Naive thymus-derived CD8-positive, alpha-beta T cell (primary cell): ENCODE data around the gene FAM3B. TPM values are rescaled to one million over a fixed set of nuclear protein-coding genes. Genes with fewer than 3 reads are reported as not detected.
"Not testable (repeated sequence)": the region's sequence is repeated elsewhere in the genome, so short reads cannot be mapped to it uniquely, and the experiment has no call there.

Source experiments
- ATAC-seq, 2 donors: fragments of 150-1000 bp; cut with Tn5 transposase in 1 of 2; sonication (Bioruptor Pico), chemical (Tn5 transposase) in 1 of 2; 1 replicate in 1 of 2; 2 replicates in 1 of 2; pipeline ENCODE4 v1.10.0; 2021; ENCODE audit warnings: mild to moderate bottlenecking in 2 of 2, moderate library complexity in 2 of 2
- POLR2A ChIA-PET: fragments of 350-600 bp; sonication (Branson Sonifier 250); formaldehyde crosslinking; loops from one replicate; lab custom pipeline; 2021; ENCODE audit warnings: antibody characterized with exemption; lab: Charles Lee
- DNase-seq, 10 donors: peaks; one replicate each; pipeline versions ENCODE4 v3.0.0 to v3.0.0-alpha.2; 2020 to 2022
- H3K27ac Mint-ChIP-seq, 10 donors: one replicate each; pipeline ENCODE4 v1.8.0; 2020 to 2022; ENCODE audit warnings: mild to moderate bottlenecking in 10 of 10, mixed read lengths in 10 of 10, moderate library complexity in 4 of 10, inconsistent platforms in 1 of 10
- H3K27me3 Mint-ChIP-seq, 5 donors: one replicate each; pipeline ENCODE4 v1.8.0; 2021 to 2022; ENCODE audit warnings: mixed read lengths in 5 of 5
- H3K36me3 Mint-ChIP-seq, 3 donors: one replicate each; pipeline ENCODE4 v1.8.0; 2020 to 2022; ENCODE audit warnings: mixed read lengths in 3 of 3, mild to moderate bottlenecking in 2 of 3, inconsistent platforms in 1 of 3
- H3K4me1 Mint-ChIP-seq, 4 donors: one replicate each; pipeline ENCODE4 v1.8.0; 2021 to 2022; ENCODE audit warnings: mixed read lengths in 4 of 4
- H3K4me3 Mint-ChIP-seq, 10 donors: one replicate each; pipeline ENCODE4 v1.8.0; 2020 to 2022; ENCODE audit warnings: mild to moderate bottlenecking in 10 of 10, mixed read lengths in 10 of 10, moderate library complexity in 6 of 10, inconsistent platforms in 1 of 10
- H3K9me3 Mint-ChIP-seq, 9 donors: one replicate each; pipeline ENCODE4 v1.8.0; 2020 to 2022; ENCODE audit warnings: mixed read lengths in 9 of 9, mild to moderate bottlenecking in 3 of 9, inconsistent platforms in 1 of 9, moderate library complexity in 1 of 9
- polyA plus RNA-seq, 3 donors: library from polyadenylated mRNA; unstranded; fragments of 300-500 nt; fragmentation: Illumina TruSeq; gene quantifications; one replicate each; pipeline ENCODE4 v1.2.3, GENCODE V29; 2021
- total RNA-seq, 8 experiments: library from RNA in 2 of 8; stranded (reverse) in 2 of 8; gene quantifications; one replicate each; pipeline ENCODE4 v1.2.3 and lab custom pipeline; 2021 to 2026

The FAM3B gene
- total and polyA plus RNA-seq, 5 experiments from 2014 or later = not detected

GRCh38 chr21:41295721-41296254, 20.8 kb upstream of the FAM3B start:
- Mint-ChIP-seq H3K27ac (no peak overlapping the region), H3K4me1 (peaks cover 3 to 11% (median 9%) of the 10 kb centered on the region in 4 donors), H3K27me3 (peaks cover 10 to 47% (median 31%) of the 10 kb centered on the region in 5 donors), H3K9me3 (peaks cover 0 to 9% (median 4%) of the 10 kb centered on the region in 9 donors), H3K4me3 (no peak overlapping the region), H3K36me3 (peaks cover 0 to 2% (median 0%) of the 10 kb centered on the region in 3 donors)
- POLR2A ChIA-PET = no interaction called here
- ATAC-seq (no peak), DNase-seq (no peak)

- DNase-seq (no peak), ATAC-seq (no peak)
- H3K4me1 Mint-ChIP-seq = peaks cover 0 to 8% (median 1%) of the 10 kb centered on the region in 4 donors
- no peaks in the 10 kb centered on the region for H3K36me3 Mint-ChIP-seq
- no peak overlapping the region for H3K27ac Mint-ChIP-seq
- H3K9me3 Mint-ChIP-seq = peaks cover 0 to 18% (median 4%) of the 10 kb centered on the region in 9 donors
- POLR2A ChIA-PET = no interaction called here
- H3K4me3 Mint-ChIP-seq = no peak overlapping the region
- H3K27me3 Mint-ChIP-seq = peaks cover 0 to 8% (median 1%) of the 10 kb centered on the region in 5 donors
Measured at GRCh38 chr21:41302976-41303375, 13.6 kb upstream of the FAM3B start.

- no peak for DNase-seq
- H3K4me3 Mint-ChIP-seq = no peak overlapping the region
- POLR2A ChIA-PET = no interaction called here
- H3K36me3 Mint-ChIP-seq = no peaks in the 10 kb centered on the region
- H3K9me3 Mint-ChIP-seq = peaks cover 0 to 10% (median 3%) of the 10 kb centered on the region in 9 donors
- no peak overlapping the region for H3K27ac Mint-ChIP-seq
- peaks cover 0 to 6% (median 1%) of the 10 kb centered on the region in 5 donors for H3K27me3 Mint-ChIP-seq
- ATAC-seq = no peak
- peaks cover 0 to 10% (median 2%) of the 10 kb centered on the region in 4 donors for H3K4me1 Mint-ChIP-seq
Measured at GRCh38 chr21:41304068-41304720, 12.4 kb upstream of the FAM3B start.

- POLR2A ChIA-PET = no interaction called here
- peaks cover 1 to 16% (median 5%) of the 10 kb centered on the region in 5 donors for H3K27me3 Mint-ChIP-seq
- H3K4me3 Mint-ChIP-seq = no peak overlapping the region
- no peak for DNase-seq
- H3K27ac Mint-ChIP-seq = no peak overlapping the region
- peaks cover 0 to 7% (median 2%) of the 10 kb centered on the region in 9 donors for H3K9me3 Mint-ChIP-seq
- H3K36me3 Mint-ChIP-seq = no peaks in the 10 kb centered on the region
- peaks cover 0 to 10% (median 4%) of the 10 kb centered on the region in 4 donors for H3K4me1 Mint-ChIP-seq
- no peak for ATAC-seq
Measured at GRCh38 chr21:41307219-41307618, 9.4 kb upstream of the FAM3B start.

GRCh38 chr21:41313285-41314164, 3.1 kb upstream of the FAM3B start:
- POLR2A ChIA-PET, H3K36me3 Mint-ChIP-seq, H3K4me3 Mint-ChIP-seq, H3K27ac Mint-ChIP-seq, DNase-seq, H3K4me1 Mint-ChIP-seq, H3K9me3 Mint-ChIP-seq, ATAC-seq: not testable (repeated sequence)
- H3K27me3 Mint-ChIP-seq = peaks cover 17 to 49% (median 39%) of the 10 kb centered on the region in 5 donors

GRCh38 chr21:41315726-41316125, 875 bp upstream of the FAM3B start:
- Mint-ChIP-seq H3K27ac (peak overlapping the region in 1 of 10 donors; percentile 48), H3K9me3 (no peaks in the 10 kb centered on the region), H3K27me3 (peaks cover 17 to 40% (median 33%) of the 10 kb centered on the region in 5 donors), H3K4me3 (peak overlapping the region in 7 of 10 donors; percentile 9 to 58 (median 42)), H3K4me1 (peaks cover 0 to 6% (median 3%) of the 10 kb centered on the region in 4 donors), H3K36me3 (peaks cover 0 to 10% (median 0%) of the 10 kb centered on the region in 3 donors)
- POLR2A ChIA-PET = no interaction called here
- ATAC-seq (no peak), DNase-seq (no peak)

GRCh38 chr21:41317063-41317392, 427 bp downstream of the FAM3B start:
- peak overlapping the region in 5 of 10 donors; percentile 23 to 69 (median 63) for H3K4me3 Mint-ChIP-seq

GRCh38 chr21:41317458-41317857, 857 bp downstream of the FAM3B start:
- Mint-ChIP-seq H3K9me3 (no peaks in the 10 kb centered on the region), H3K4me3 (peak overlapping the region in 9 of 10 donors; percentile 23 to 76 (median 60)), H3K36me3 (peaks cover 0 to 10% (median 0%) of the 10 kb centered on the region in 3 donors), H3K27ac (peak overlapping the region in 1 of 10 donors; percentile 70), H3K27me3 (peaks cover 17 to 40% (median 33%) of the 10 kb centered on the region in 5 donors), H3K4me1 (peaks cover 4 to 19% (median 14%) of the 10 kb centered on the region in 4 donors)
- POLR2A ChIA-PET = no interaction called here
- ATAC-seq (no peak), DNase-seq (no peak)

More at GRCh38 chr21:41317063-41317392, 427 bp downstream of the FAM3B start:
- DNase-seq (no peak), ATAC-seq (no peak)
- Mint-ChIP-seq H3K36me3 (peaks cover 0 to 10% (median 0%) of the 10 kb centered on the region in 3 donors), H3K4me1 (peaks cover 4 to 19% (median 13%) of the 10 kb centered on the region in 4 donors), H3K9me3 (no peaks in the 10 kb centered on the region), H3K27ac (no peak overlapping the region), H3K27me3 (peaks cover 17 to 40% (median 33%) of the 10 kb centered on the region in 5 donors)
- POLR2A ChIA-PET = no interaction called here

- no peak overlapping the region for H3K27ac Mint-ChIP-seq
- H3K9me3 Mint-ChIP-seq = no peaks in the 10 kb centered on the region
- H3K27me3 Mint-ChIP-seq = peaks cover 17 to 40% (median 33%) of the 10 kb centered on the region in 5 donors
- no peak for DNase-seq
- H3K36me3 Mint-ChIP-seq = peaks cover 0 to 10% (median 0%) of the 10 kb centered on the region in 3 donors
- H3K4me1 Mint-ChIP-seq = peaks cover 4 to 19% (median 14%) of the 10 kb centered on the region in 4 donors
- no peak for ATAC-seq
- H3K4me3 Mint-ChIP-seq = peak overlapping the region in 2 of 10 donors; percentile 6 to 65
- POLR2A ChIA-PET = no interaction called here
Measured at GRCh38 chr21:41318218-41318617, 1.6 kb downstream of the FAM3B start.

- H3K27me3 Mint-ChIP-seq = peaks cover 17 to 40% (median 31%) of the 10 kb centered on the region in 5 donors
- POLR2A ChIA-PET = no interaction called here
- peaks cover 0 to 10% (median 0%) of the 10 kb centered on the region in 3 donors for H3K36me3 Mint-ChIP-seq
- H3K27ac Mint-ChIP-seq = no peak overlapping the region
- H3K4me3 Mint-ChIP-seq = no peak overlapping the region
- peaks cover 4 to 21% (median 14%) of the 10 kb centered on the region in 4 donors for H3K4me1 Mint-ChIP-seq
- no peaks in the 10 kb centered on the region for H3K9me3 Mint-ChIP-seq
- DNase-seq (no peak), ATAC-seq (no peak)
Measured at GRCh38 chr21:41319273-41319672, 2.7 kb downstream of the FAM3B start.

- DNase-seq (peak in 6 of 10 donors; percentile 14 to 36 (median 28)), ATAC-seq (peak; percentile 93 to 97)
- Mint-ChIP-seq H3K4me3 (peak overlapping the region in 6 of 10 donors; percentile 2 to 45 (median 16)), H3K27me3 (peaks cover 5 to 20% (median 14%) of the 10 kb centered on the region in 5 donors), H3K36me3 (no peaks in the 10 kb centered on the region), H3K9me3 (no peaks in the 10 kb centered on the region), H3K4me1 (peaks cover 4 to 21% (median 14%) of the 10 kb centered on the region in 4 donors), H3K27ac (peak overlapping the region in 5 of 10 donors; percentile 14 to 85 (median 53))
- POLR2A ChIA-PET = no interaction called here
Measured at GRCh38 chr21:41321211-41321907, 4.8 kb downstream of the FAM3B start.
